Ramos (cell line): ENCODE results near the gene ABCF1.
"Not testable (repeated sequence)": the region's sequence is repeated elsewhere in the genome, so short reads cannot be mapped to it uniquely, and the experiment has no call there.

Experiments used
- in situ Hi-C: fragments of 300-500 bp; cut with MboI; formaldehyde crosslinking; loops from one replicate; pipeline ENCODE4 v1.14.3; 2022; ENCODE audit warnings: low sequenced_read_pairs; ENCODE audit not compliant: unreplicated experiment

ABCF1 gene

GRCh38 chr6:30571075-30571761 lies at the start of gene ABCF1:
TSS of gene ABCF1 (plus strand) at chr6:30571442. CDS start at chr6:30571488, 46 bp downstream.
- in situ Hi-C loops, result no loop called here

DNA sequence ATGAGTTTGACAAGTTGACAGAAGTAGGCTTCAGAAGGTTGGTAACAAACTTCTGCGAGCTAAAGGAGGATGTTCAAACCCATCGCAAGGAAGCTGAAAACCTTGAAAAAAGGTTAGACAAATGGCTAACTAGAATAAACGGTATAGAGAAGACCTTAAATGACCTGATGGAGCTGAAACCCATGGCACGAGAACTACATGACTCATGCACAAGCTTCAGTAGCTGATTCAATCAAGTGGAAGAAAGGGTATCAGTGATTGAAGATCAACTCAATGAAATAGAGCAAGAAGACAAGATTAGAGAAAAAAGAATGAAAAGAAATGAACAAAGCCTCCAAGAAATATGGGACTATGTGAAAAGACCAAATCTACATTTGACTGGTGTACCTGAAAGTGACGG lies 49.3 kb upstream of the ABCF1 start:
- in situ Hi-C loops, result not testable (repeated sequence)

DNA sequence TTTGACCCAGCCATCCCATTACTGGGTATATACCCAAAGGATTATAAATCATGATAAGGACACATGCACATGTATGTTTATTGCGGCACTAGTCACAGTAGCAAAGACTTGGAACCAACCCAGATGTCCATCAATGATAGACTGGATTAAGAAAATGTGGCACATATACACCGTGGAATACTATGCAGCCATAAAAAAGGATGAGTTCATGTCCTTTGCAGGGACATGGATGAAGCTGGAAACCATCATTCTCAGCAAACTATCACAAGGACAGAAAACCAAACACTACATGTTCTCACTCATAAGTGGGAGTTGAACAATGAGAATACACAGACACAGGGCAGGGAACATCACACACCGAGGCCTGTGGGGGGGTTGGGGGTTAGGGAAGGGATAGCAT lies 44.8 kb upstream of the ABCF1 start:
- in situ Hi-C loops, result not testable (repeated sequence)

- in situ Hi-C loops, result not testable (repeated sequence)
Measured at GRCh38 chr6:30529349-30529875, 41.8 kb upstream of the ABCF1 start.

DNA sequence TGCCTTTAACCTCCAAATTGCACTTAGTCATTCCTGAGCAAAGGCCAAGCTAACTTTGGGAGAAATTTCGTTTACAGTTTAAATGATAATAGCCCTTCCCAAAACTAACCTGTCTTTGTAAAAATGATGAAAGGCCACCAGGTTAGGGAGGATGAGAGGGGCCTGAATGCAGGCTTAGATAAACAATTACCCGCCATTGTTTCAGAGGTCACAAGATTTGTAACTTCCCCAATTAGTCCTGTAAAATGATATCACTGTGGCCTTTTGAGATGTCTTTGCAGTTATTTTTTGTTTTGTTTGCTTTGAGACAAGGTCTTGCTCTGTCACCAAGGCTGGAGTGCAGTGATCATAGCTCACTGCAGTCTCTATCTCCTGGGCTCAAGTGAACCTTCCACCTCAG lies 41.2 kb upstream of the ABCF1 start:
- in situ Hi-C loops, result loop anchor here (10.0 kb wide), 1 partner anchor 555 kb away; no protein-coding TSS in a partner anchor

DNA sequence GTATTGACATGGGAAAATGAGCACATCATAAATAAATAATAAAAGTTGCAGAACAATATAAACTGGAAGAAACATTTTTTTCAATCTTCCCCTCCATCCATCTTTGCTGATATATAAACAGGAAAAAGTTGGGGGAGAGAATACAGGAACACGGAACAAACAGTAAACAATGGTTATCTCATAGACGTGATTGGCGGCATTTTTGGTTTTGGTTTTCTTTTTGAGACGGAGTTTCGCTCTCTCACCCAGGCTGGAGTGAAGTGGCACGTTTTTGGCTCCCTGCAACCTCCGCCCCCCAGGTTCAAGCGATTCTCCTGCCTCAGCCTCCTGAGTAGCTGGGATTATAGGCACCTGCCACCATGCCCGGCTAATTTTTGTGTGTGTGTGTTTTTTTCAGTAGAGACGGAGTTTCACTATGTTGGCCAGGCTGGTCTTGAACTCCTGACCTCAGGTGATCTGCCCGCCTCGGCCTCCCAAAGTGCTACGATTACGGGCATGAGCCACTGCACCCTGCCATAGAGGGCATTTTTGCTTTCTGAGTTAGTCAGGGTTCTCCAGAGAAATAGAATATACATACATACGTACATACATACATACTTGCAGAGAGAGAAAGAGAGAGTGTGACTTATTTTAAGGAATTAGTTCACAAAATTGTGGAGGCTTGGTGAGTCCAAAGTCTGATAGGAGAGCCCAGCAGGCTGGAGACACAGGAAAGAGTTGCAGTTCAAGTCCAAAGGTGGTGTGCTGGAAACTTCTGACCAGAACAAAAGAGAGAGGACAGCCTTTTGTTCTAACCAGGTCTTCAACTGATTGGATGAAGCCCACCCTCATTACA lies 37.6 kb upstream of the ABCF1 start:
- in situ Hi-C loops, result loop anchor here (10.0 kb wide), 1 partner anchor 551 kb away; no protein-coding TSS in a partner anchor

- in situ Hi-C loops, result loop anchor here (5.0 to 10.0 kb wide), 2 partner anchors 56 to 547 kb away; no protein-coding TSS in a partner anchor
Measured at GRCh38 chr6:30537931-30538330, 33.3 kb upstream of the ABCF1 start.

DNA sequence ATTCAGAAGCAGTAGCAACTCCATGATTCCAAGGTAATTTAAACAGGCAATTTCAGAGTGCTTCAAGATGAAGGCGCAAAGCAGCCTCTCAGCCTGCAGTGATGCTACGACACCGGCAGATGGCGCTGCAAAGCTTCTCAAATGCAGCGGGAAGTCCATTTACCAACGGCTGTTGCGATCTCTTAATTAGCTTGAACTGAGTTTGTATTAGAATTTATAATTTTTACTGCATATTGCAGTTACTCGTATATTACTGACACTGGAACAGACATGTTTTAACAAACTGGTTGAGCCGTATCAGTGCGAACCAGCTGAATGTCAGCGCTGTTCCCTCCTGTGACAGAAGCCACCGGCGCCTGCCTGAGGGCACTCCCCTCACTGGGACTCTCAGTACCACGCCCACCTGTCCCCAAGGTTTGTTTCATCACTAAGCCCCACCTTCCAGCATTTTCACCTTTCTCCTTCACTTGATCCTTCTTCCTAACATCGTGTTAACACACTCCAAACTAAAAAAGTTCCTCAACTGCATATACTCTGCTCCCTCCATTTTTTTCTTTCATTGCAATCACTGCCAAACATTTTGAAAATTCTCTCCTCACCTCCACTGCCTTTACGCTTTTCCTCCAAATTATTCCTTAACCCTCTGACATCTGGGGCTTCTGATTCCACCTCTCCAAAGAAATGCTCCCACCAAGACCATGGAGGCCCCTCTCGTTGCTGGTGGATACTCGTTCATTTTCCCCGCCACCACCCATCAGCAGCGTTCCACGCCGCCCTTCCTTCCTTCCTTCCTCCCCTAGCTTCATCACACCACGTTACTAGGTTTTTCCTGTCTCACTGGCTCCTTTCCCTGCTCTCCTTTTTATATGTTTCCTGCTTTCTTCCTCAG lies 29.5 kb upstream of the ABCF1 start:
- in situ Hi-C loops, result no loop called here

- in situ Hi-C loops, result no loop called here
Measured at GRCh38 chr6:30542404-30542725, 28.9 kb upstream of the ABCF1 start.

- in situ Hi-C loops, result no loop called here
Measured at GRCh38 chr6:30542915-30543314, 28.3 kb upstream of the ABCF1 start.

DNA sequence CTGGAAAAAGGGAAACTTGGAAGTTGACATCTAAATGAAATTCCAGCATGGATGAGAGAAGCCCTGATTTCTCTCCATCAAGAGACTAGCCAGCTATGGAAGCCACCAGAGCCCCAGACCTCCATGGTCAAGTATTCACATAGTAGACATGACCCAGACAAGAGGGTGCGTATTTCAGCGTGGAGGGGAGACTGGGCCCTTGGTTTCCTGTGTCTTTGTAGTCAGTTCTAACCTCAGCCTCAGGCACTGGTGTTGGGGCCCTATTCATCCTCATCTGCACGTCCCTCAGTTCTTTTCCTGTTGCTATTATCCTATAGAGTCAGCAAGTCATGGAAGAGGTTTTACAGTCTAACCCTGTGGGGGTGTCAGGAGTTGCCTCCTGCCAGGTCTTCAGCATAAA lies 27.4 kb upstream of the ABCF1 start:
- in situ Hi-C loops, result no loop called here

- in situ Hi-C loops, result no loop called here
Measured at GRCh38 chr6:30544666-30545272, 26.5 kb upstream of the ABCF1 start.

GRCh38 chr6:30547454-30547853 lies 23.8 kb upstream of the ABCF1 start:
- in situ Hi-C loops, result no loop called here

GRCh38 chr6:30548375-30548774 lies 22.9 kb upstream of the ABCF1 start:
- in situ Hi-C loops, result no loop called here

- in situ Hi-C loops, result no loop called here
Measured at GRCh38 chr6:30554404-30554803, 16.8 kb upstream of the ABCF1 start.

GRCh38 chr6:30554962-30555815 lies 16.1 kb upstream of the ABCF1 start:
- in situ Hi-C loops, result no loop called here

GRCh38 chr6:30555816-30556065 lies 15.5 kb upstream of the ABCF1 start:
- in situ Hi-C loops, result no loop called here

GRCh38 chr6:30556066-30556905 lies 15.0 kb upstream of the ABCF1 start, which contains the start of gene GNL1:
TSS of gene GNL1 (minus strand) at chr6:30556489. CDS start at chr6:30556203, 286 bp downstream.
- in situ Hi-C loops, result no loop called here
